SK-N-SH (cell line): ENCODE data around the gene SPACA6. TPM values are rescaled to one million over a fixed set of nuclear protein-coding genes. Genes with fewer than 3 reads are reported as not detected.
A peak's percentile ranks its signal among the peaks of the same experiment; 100 is the strongest.

Source experiments
- CTCF ChIA-PET: fragments of 300-600, 350-600 bp; formaldehyde crosslinking; extraction: SDS; loops from one replicate; lab custom pipeline; 2021; lab: Yijun Ruan, JAX
- POLR2A ChIA-PET: fragments of 350-600 bp; sonication (Branson Sonifier 250); formaldehyde crosslinking; extraction: SDS; loops from one replicate; lab custom pipeline; 2020; ENCODE audit warnings: antibody characterized with exemption, inconsistent platforms; lab: Yijun Ruan, JAX
- DNase-seq: peaks from one replicate; pipeline ENCODE4 v3.0.0; 2012
- H2AFZ ChIP-seq: fragments of 200-600 bp; sonication (generic); 2 replicates; pipeline ENCODE4 v1.8.1; 2016; ENCODE audit warnings: antibody characterized with exemption, mild to moderate bottlenecking, low read depth
- H3F3A ChIP-seq: fragments of 200-600 bp; sonication (generic); replicated peaks from 2 replicates; pipeline ENCODE3; 2016; ENCODE audit warnings: antibody characterized with exemption, mild to moderate bottlenecking; ENCODE audit not compliant: insufficient read depth
- H3K27ac ChIP-seq, 2 experiments: fragments of 200-500 bp in 1 of 2; fragments of 200-600 bp in 1 of 2; sonication (Bioruptor generic) in 1 of 2; sonication (generic), shearing (Covaris generic) in 1 of 2; 2 replicates each; pipeline versions ENCODE4 v1.5.1 to v1.6.1; 2014 to 2016; ENCODE audit warnings: low read depth in 2 of 2, inconsistent platforms in 1 of 2, low read length in 1 of 2, mild to moderate bottlenecking in 1 of 2, mixed read lengths in 1 of 2
- H3K27me3 ChIP-seq: fragments of 200-600 bp; sonication (generic), shearing (Covaris generic); 2 replicates; pipeline ENCODE4 v1.6.1; 2016; ENCODE audit warnings: mixed run types; ENCODE audit not compliant: insufficient read depth
- H3K36me3 ChIP-seq, 2 experiments: fragments of 200-500 bp in 1 of 2; fragments of 200-600 bp in 1 of 2; sonication (Bioruptor generic) in 1 of 2; sonication (generic) in 1 of 2; replicated peaks in 1 of 2; 2 replicates each; pipeline versions ENCODE3 to v1.5.1; 2014 to 2016; ENCODE audit warnings: low read length in 1 of 2, mild to moderate bottlenecking in 1 of 2; ENCODE audit not compliant: insufficient read depth in 2 of 2, control insufficient read depth in 1 of 2
- H3K4me1 ChIP-seq, 2 experiments: fragments of 200-500 bp in 1 of 2; fragments of 200-600 bp in 1 of 2; sonication (Bioruptor generic) in 1 of 2; sonication (generic), shearing (Covaris generic) in 1 of 2; 2 replicates each; pipeline versions ENCODE4 v1.5.1 to v1.6.1; 2014 to 2016; ENCODE audit warnings: low read depth in 1 of 2, low read length in 1 of 2, mixed run types in 1 of 2; ENCODE audit not compliant: insufficient read depth in 2 of 2, control insufficient read depth in 1 of 2
- H3K4me2 ChIP-seq: fragments of 200-600 bp; sonication (generic), shearing (Covaris generic); 2 replicates; pipeline ENCODE4 v1.6.1; 2017; ENCODE audit warnings: mixed run types
- H3K4me3 ChIP-seq, 2 experiments: fragments of 200-500 bp in 1 of 2; fragments of 200-600 bp in 1 of 2; sonication (Bioruptor generic) in 1 of 2; sonication (generic), shearing (Covaris generic) in 1 of 2; 2 replicates each; pipeline versions ENCODE4 v1.5.1 to v1.8.1; 2014 to 2016; ENCODE audit warnings: low read depth in 2 of 2, inconsistent platforms in 1 of 2, low read length in 1 of 2, mild to moderate bottlenecking in 1 of 2, mixed read lengths in 1 of 2, moderate library complexity in 1 of 2
- H3K79me2 ChIP-seq: fragments of 200-600 bp; sonication (generic); 2 replicates; pipeline ENCODE4 v1.8.1; 2017; ENCODE audit warnings: mild to moderate bottlenecking; ENCODE audit not compliant: insufficient read depth
- H3K9ac ChIP-seq: fragments of 200-600 bp; sonication (generic); 2 replicates; pipeline ENCODE4 v1.6.1; 2017; ENCODE audit warnings: mixed run types
- H3K9me2 ChIP-seq: fragments of 200-600 bp; sonication (generic); 2 replicates; pipeline ENCODE4 v1.6.1; 2017; ENCODE audit warnings: mixed run types
- H3K9me3 ChIP-seq: fragments of 200-600 bp; sonication (generic); 2 replicates; pipeline ENCODE4 v1.6.1; 2017; ENCODE audit warnings: mixed run types, mild to moderate bottlenecking, moderate library complexity
- H4K20me1 ChIP-seq: fragments of 200-600 bp; sonication (generic); 2 replicates; pipeline ENCODE4 v1.6.1; 2017; ENCODE audit warnings: mild to moderate bottlenecking, mixed run types; ENCODE audit not compliant: insufficient read depth
- CHD2 ChIP-seq: fragments of 150-350 bp; IDR thresholded peaks from 2 replicates; pipeline ENCODE4 v1.6.1; 2018; ENCODE audit warnings: low read length; ENCODE audit not compliant: partially characterized antibody
- CTCF ChIP-seq: fragments of 200-600 bp; sonication (generic); IDR thresholded peaks from 2 replicates; pipeline ENCODE4 v1.6.1; 2017; ENCODE audit warnings: antibody characterized with exemption, mild to moderate bottlenecking, moderate library complexity
- ELF1 ChIP-seq: IDR thresholded peaks from 2 replicates; pipeline ENCODE4 v1.4.0; 2012
- EP300 ChIP-seq, 2 experiments: IDR thresholded peaks; 2 replicates each; pipeline versions ENCODE4 v1.4.0 to v1.6.1; 2012; ENCODE audit warnings: borderline replicate concordance in 1 of 2, low read depth in 1 of 2, low read length in 1 of 2
- GABPA ChIP-seq: IDR thresholded peaks from 2 replicates; pipeline ENCODE4 v1.4.0; 2012; ENCODE audit warnings: low read depth, mild to moderate bottlenecking
- GATA2 ChIP-seq: sonication (generic); formaldehyde crosslinking; IDR thresholded peaks from 2 replicates; pipeline ENCODE4 v1.5.0; 2020; ENCODE audit warnings: mild to moderate bottlenecking, missing genetic modification reagents
- IRF3 ChIP-seq: fragments of 150-350 bp; IDR thresholded peaks from 2 replicates; pipeline ENCODE4 v1.6.1; 2016; ENCODE audit warnings: mild to moderate bottlenecking, low read depth, low read length
- NFIC ChIP-seq: IDR thresholded peaks from 2 replicates; pipeline ENCODE4 v1.4.0; 2012; ENCODE audit warnings: borderline replicate concordance
- NRF1 ChIP-seq: IDR thresholded peaks from 2 replicates; pipeline ENCODE4 v1.6.1; 2012; ENCODE audit warnings: low read depth, mild to moderate bottlenecking, low read length
- POLR2AphosphoS5 ChIP-seq: IDR thresholded peaks from 2 replicates; pipeline ENCODE4 v1.6.1; 2012; ENCODE audit warnings: low read depth, low read length
- RAD21 ChIP-seq: IDR thresholded peaks from 2 replicates; pipeline ENCODE4 v1.6.1; 2012; ENCODE audit warnings: mild to moderate bottlenecking, low read length
- RCOR1 ChIP-seq: fragments of 150-350 bp; IDR thresholded peaks from 2 replicates; pipeline ENCODE4 v1.6.1; 2017; ENCODE audit warnings: antibody characterized with exemption, low read length
- REST ChIP-seq: IDR thresholded peaks from 2 replicates; pipeline ENCODE4 v1.6.1; 2012; ENCODE audit warnings: mild to moderate bottlenecking, low read depth, low read length, moderate library complexity
- SMC3 ChIP-seq: IDR thresholded peaks from 2 replicates; pipeline ENCODE4 v1.6.1; 2012; ENCODE audit warnings: low read depth, low read length, improper control_type of control experiment
- TCF12 ChIP-seq: IDR thresholded peaks from 2 replicates; pipeline ENCODE4 v1.4.0; 2012
- TEAD4 ChIP-seq: IDR thresholded peaks from 2 replicates; pipeline ENCODE4 v1.4.0; 2012; ENCODE audit warnings: mild to moderate bottlenecking, borderline replicate concordance; ENCODE audit not compliant: insufficient read depth
- USF1 ChIP-seq: IDR thresholded peaks from 2 replicates; pipeline ENCODE4 v1.4.0; 2012; ENCODE audit warnings: low read depth, borderline replicate concordance
- YY1 ChIP-seq: IDR thresholded peaks from 2 replicates; pipeline ENCODE4 v1.4.0; 2012; ENCODE audit warnings: low read depth, mild to moderate bottlenecking
- WGBS: methylation state at CpG from one replicate; pipeline ENCODE4 v1.1.6; 2017; ENCODE audit warnings: low lambda C conversion rate; 5-methylcytosine and 5-hydroxymethylcytosine counted together
- polyA plus RNA-seq, 3 experiments: library from polyadenylated mRNA; depleted of rRNA; stranded (reverse); fragments of >200 nt; gene quantifications; 2 replicates each; pipeline ENCODE4 v1.2.3, GENCODE V29; 2012

Gene SPACA6
- polyA plus RNA-seq, 1 of the 3 experiments (the other 2 are of a cell fraction): 15.8 TPM

GRCh38 chr19:51712461-51713081 lies 19.4 kb downstream of the SPACA6 start:
- CTCF ChIA-PET: interaction anchor here (1.3 kb wide), 2 partner anchors 9 to 65 kb away, joined by 3 to 5 read pairs; no protein-coding TSS in a partner anchor

More at GRCh38 chr19:51712461-51713081, 19.4 kb downstream of the SPACA6 start:
- no peak for DNase-seq
- Histone ChIP-seq H3K4me2 (no peak overlapping the region), H3K9me3 (no peaks in the 10 kb centered on the region), H2AFZ (no peak overlapping the region), H3K9ac (no peak overlapping the region), H4K20me1 (no peaks in the 10 kb centered on the region), H3K9me2 (no peaks in the 10 kb centered on the region), H3K4me1 (no peaks in the 10 kb centered on the region), H3K36me3 (peaks cover 2 to 11% of the 10 kb centered on the region in 2 experiments), H3F3A (peaks cover 29% of the 10 kb centered on the region), H3K27ac (no peak overlapping the region), H3K79me2 (no peaks in the 10 kb centered on the region), H3K4me3 (no peak overlapping the region), H3K27me3 (peaks cover 12% of the 10 kb centered on the region; the same call in 1 of the 2 replicates)
- POLR2A ChIA-PET: no interaction called here
- 26% methylated on average over 9 of the region's 9 CpGs for WGBS
- TF ChIP-seq GATA2 (CRISPR knock-in tag) (no peak), RAD21 (peak; percentile 37), EP300 (IDR thresholded peaks at IDR 0.05; ENCODE audit: borderline replicate concordance in 1 of 2, low read depth in 1 of 2, low read length in 1 of 2) (no peak), POLR2AphosphoS5 (no peak), NFIC (no peak), CTCF (peak; percentile 62), YY1 (no peak), CHD2 (no peak), RCOR1 (no peak), NRF1 (no peak), IRF3 (no peak), REST (no peak), SMC3 (peak; percentile 38), USF1 (no peak), ELF1 (no peak), TEAD4 (no peak), GABPA (no peak), TCF12 (no peak)
